ENCODE data around the gene DCP1A. TPM values are rescaled to one million over a fixed set of nuclear protein-coding genes. Genes with fewer than 3 reads are reported as not detected.
"Not testable (repeated sequence)": the region's sequence is repeated elsewhere in the genome, so short reads cannot be mapped to it uniquely, and the experiment has no call there.

DCP1A gene
- total and polyA plus RNA-seq, 9 of the 15 experiments (the other 6 are each of a cell fraction or from before 2014, with no cell fraction given): 6.6 to 33.7 (median 13.3) TPM

- peaks cover 14% of the 10 kb centered on the region; the same call in 1 of the 3 replicates for H3K36me3 ChIP-seq (ENCODE audit: control insufficient read depth, insufficient read depth, low read length)
- H3K9me1 ChIP-seq (ENCODE audit: control insufficient read depth, insufficient read depth, low read length); BruUV-seq (replicated peaks); H3K27me3 ChIP-seq (ENCODE audit: control insufficient read depth in 2 of 2, insufficient read depth in 2 of 2, low read length in 2 of 2); intact Hi-C loops (cut with micrococcal nuclease); in situ Hi-C loops (cut with MboI); H4K20me1 ChIP-seq (replicated peaks; ENCODE audit: control insufficient read depth, insufficient read depth, low read length); H3K9me3 ChIP-seq (replicated peaks; ENCODE audit: control insufficient read depth, insufficient read depth, low read depth, low read length); H3K4me1 ChIP-seq (replicated peaks in 1 of 2; ENCODE audit: control insufficient read depth in 2 of 2, insufficient read depth in 2 of 2, low read length in 2 of 2); CTCF ChIA-PET (ENCODE audit: low intra/inter-chr PET ratio); FAIRE-seq; DNase-seq (ENCODE audit: extremely low read depth in 1 of 4, low spot score in 3 of 4); ATAC-seq: not testable (repeated sequence)
- H3K27ac ChIP-seq (ENCODE audit: extremely low read depth, low read depth, low read length): peak overlapping the region; percentile 80
- TF ChIP-seq MLLT1 (IDR thresholded peaks at IDR 0.05): peak in 1 of 2 experiments; percentile 83; a peak in 2 of 4 replicates
- TF ChIP-seq GTF2E2 (tag; IDR thresholded peaks at IDR 0.05): 0 out of 2 replicates have a peak, but pooled peaks have one; percentile 18
- POLR2A ChIA-PET: interaction anchor here (0.6 to 2.2 kb wide), 5 partner anchors 9 to 315 kb away, joined by 3 to 15 read pairs (median 5); no protein-coding TSS in a partner anchor
- peak overlapping the region; percentile 92 for H3K4me2 ChIP-seq (ENCODE audit: insufficient read depth, low read length)
- 68% methylated on average over 11 of the region's 19 CpGs for WGBS (ENCODE audit: insufficient coverage, low coverage, missing lambda C conversion rate)
- H3K9ac ChIP-seq (ENCODE audit: insufficient read depth in 1 of 2, low read depth in 2 of 2, low read length in 2 of 2): peak overlapping the region in 1 of 2 experiments; percentile 72; a peak in 3 of 4 replicates
- H3K79me2 ChIP-seq (ENCODE audit: control insufficient read depth, insufficient read depth, low read length): peaks cover 38% of the 10 kb centered on the region
- H3K4me3 ChIP-seq: peak overlapping the region; percentile 73
- H2AFZ ChIP-seq (ENCODE audit: low read depth, low read length): peak overlapping the region; percentile 85
These were observed 775 bp upstream of the DCP1A start for GRCh38 chr3:53348118-53348517.

GRCh38 chr3:53346922-53347260 lies 452 bp downstream of the DCP1A start:
- Histone ChIP-seq H3K9ac (ENCODE audit: insufficient read depth in 1 of 2, low read depth in 2 of 2, low read length in 2 of 2) (peak overlapping the region; percentile 92 to 95), H3K27ac (ENCODE audit: extremely low read depth, low read depth, low read length) (peak overlapping the region; percentile 86), H3K79me2 (ENCODE audit: control insufficient read depth, insufficient read depth, low read length) (peaks cover 44% of the 10 kb centered on the region), H2AFZ (ENCODE audit: low read depth, low read length) (peak overlapping the region; percentile 77), H4K20me1 (replicated peaks; ENCODE audit: control insufficient read depth, insufficient read depth, low read length) (no peaks in the 10 kb centered on the region; the same call in 1 of the 2 replicates), H3K36me3 (ENCODE audit: control insufficient read depth, insufficient read depth, low read length) (peaks cover 27% of the 10 kb centered on the region; the same call in 1 of the 3 replicates), H3K4me1 (replicated peaks in 1 of 2; ENCODE audit: control insufficient read depth in 2 of 2, insufficient read depth in 2 of 2, low read length in 2 of 2) (peaks cover 7 to 9% of the 10 kb centered on the region in 2 experiments; a peak in 4 of 5 replicates), H3K4me3 (peak overlapping the region; percentile 73), H3K4me2 (ENCODE audit: insufficient read depth, low read length) (peak overlapping the region; percentile 92), H3K9me3 (replicated peaks; ENCODE audit: control insufficient read depth, insufficient read depth, low read depth, low read length) (no peaks in the 10 kb centered on the region), H3K9me1 (ENCODE audit: control insufficient read depth, insufficient read depth, low read length) (no peaks in the 10 kb centered on the region), H3K27me3 (ENCODE audit: control insufficient read depth in 2 of 2, insufficient read depth in 2 of 2, low read length in 2 of 2) (no peaks in the 10 kb centered on the region)
- FAIRE-seq: no peak
- intact Hi-C loops (cut with micrococcal nuclease): no loop called here
- DNase-seq (ENCODE audit: extremely low read depth in 1 of 4, low spot score in 3 of 4): no peak
- in situ Hi-C loops (cut with MboI): no loop called here
- 2% methylated on average over 8 of the region's 11 CpGs for WGBS (ENCODE audit: insufficient coverage, low coverage, missing lambda C conversion rate)
- TF ChIP-seq SIN3A (IDR thresholded peaks at IDR 0.05; ENCODE audit: borderline replicate concordance in 2 of 2, control insufficient read depth in 1 of 2, low read depth in 2 of 2, low read length in 2 of 2): 0 out of 4 replicates have a peak, but pooled peaks of 1 of the 2 experiments have one; percentile 17
- no peak for TF ChIP-seq SMAD3 (CRISPR knock-in tag; conservative IDR thresholded peaks at IDR 0.05)
- TF ChIP-seq EGR1 (conservative IDR thresholded peaks at IDR 0.05): peak; percentile 36
- ChIA-PET POLR2A (interaction anchor here (0.7 to 2.2 kb wide), 4 partner anchors 10 to 270 kb away, joined by 3 to 15 read pairs (median 6); no protein-coding TSS in a partner anchor), CTCF (ENCODE audit: low intra/inter-chr PET ratio) (no interaction called here)
- ATAC-seq: peak; percentile 63
- TSS peak; percentile 47 for BruUV-seq (replicated peaks)

All from K562 (cell line).